GM19239 (cell line): ENCODE results near the gene FAM110A.
A peak's percentile ranks its signal among the peaks of the same experiment; 100 is the strongest.

ENCODE experiments used
- DNase-seq: peaks from one replicate; pipeline ENCODE4 v3.0.0; 2011; ENCODE audit warnings: low spot score; ENCODE audit not compliant: insufficient read length
- FAIRE-seq: peaks from 2 replicates; lab custom pipeline; 2011; peaks lifted over from hg19 to GRCh38; lab: Jason Lieb, UNC

FAM110A gene

DNA sequence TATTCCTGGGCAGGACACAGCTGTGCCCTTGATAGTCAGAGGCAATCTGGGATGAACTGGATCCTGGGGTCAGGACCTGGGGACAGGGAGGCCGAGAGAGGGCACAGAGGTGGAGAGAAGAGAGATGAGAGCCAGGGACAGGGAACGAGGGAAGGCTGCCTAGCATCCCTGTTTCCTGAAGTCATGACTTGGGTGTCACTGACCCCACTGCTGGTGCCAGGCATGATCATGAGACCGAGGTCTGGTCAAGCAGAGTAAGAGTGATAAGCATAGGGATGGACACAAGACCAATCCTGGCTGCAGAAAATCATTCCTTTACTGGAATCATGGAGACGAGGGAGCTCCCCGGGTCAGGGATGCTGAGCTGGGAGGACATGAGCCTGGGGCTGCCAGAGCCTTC, 36.1 kb downstream of the FAM110A start:
- no peak for FAIRE-seq
- no peak for DNase-seq

DNA sequence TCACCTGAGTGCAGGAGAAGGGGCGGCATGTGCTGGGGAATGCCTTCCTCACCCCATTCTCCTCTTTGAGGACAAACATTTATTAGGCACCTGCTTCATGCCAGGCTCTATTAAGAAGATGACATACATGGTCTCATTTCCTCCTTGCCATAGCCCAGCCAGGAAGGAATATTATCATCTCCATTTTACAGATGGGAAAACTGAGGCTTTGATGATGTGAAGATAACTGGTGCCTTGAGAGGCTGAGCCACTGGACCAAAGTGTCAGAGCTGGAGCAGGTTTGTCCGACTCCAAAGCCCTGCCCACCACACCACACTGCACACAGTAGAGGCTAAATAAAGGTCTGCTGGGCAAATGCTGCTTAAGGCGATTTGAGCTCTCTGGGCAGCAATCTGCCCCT, 37.2 kb downstream of the FAM110A start:
- FAIRE-seq (no peak), DNase-seq (no peak)

- DNase-seq (no peak), FAIRE-seq (no peak)
Observed at GRCh38 chr20:871436-871835, 37.9 kb downstream of the FAM110A start.

GRCh38 chr20:871948-872347, 38.4 kb downstream of the FAM110A start:
- DNase-seq (no peak), FAIRE-seq (no peak)

DNA sequence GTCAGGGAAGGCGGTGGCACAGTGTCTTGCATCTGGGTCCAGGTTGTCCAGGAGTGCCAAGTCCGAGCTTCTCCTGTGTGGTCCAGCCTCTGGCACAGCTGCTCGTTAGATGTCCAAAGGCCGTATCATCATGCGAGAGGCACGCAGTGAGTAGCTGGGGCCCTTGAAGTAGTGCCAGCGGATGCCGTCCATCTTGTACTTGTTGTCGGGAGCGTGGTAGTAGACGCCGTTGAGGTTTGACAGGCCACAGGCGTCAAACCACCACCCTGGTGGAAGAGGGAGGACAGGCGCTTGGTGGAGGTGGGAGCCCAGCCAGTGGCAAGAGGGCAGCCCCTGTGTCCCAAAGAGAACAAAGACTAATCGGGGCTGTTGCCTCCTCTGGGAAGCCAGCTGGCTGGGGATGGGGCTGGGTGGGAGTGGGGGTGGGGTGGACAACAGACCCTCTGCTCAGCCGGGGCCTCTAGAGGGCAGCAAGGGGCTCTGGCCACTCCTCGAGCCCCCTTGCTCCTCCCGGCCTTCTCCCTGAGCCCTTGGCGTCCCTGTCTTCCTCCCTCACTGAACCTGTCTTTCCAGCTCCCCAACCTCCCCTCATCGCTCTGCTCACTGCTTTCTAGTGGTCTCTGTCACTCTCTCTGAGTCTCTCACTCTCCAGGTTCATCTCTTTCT, 39.5 kb downstream of the FAM110A start:
- DNase-seq (no peak), FAIRE-seq (no peak)

DNA sequence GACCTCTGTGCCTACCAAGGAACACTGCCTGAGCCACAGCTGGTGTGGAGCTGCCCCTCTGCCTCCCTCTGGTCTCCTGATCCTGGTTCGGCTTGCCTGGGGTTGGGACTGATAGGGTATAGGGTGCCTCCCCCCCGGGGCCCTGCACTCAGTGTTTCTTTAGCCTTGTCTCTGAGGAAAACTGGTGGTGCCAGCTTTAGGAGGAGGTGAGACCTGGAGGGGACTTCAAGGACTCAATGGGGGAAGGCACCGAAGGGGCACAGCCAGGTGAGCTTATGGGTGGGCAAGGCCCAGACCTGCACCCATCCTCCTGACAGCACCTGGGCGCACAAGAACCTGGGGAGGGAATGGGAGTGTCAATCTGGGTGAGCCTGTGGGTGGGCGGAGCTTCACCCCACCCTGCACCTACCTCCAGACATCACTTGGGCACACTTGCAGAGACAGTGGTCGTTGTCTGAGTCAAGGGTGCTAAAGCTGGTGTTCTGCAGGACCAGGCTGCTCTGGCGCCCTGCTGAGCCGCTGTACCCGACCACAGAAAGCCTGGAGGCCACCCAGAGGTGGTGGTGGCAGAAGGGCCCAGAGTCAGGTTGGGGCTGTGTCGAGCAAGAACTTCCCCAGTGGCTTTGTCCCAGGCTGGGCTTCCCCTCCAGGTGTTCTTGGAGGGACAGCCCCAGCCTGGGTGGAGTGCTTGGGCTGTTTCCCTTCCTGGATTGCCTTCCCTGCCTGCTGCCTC, 40.5 kb downstream of the FAM110A start:
- DNase-seq, result no peak
- no peak for FAIRE-seq

DNA sequence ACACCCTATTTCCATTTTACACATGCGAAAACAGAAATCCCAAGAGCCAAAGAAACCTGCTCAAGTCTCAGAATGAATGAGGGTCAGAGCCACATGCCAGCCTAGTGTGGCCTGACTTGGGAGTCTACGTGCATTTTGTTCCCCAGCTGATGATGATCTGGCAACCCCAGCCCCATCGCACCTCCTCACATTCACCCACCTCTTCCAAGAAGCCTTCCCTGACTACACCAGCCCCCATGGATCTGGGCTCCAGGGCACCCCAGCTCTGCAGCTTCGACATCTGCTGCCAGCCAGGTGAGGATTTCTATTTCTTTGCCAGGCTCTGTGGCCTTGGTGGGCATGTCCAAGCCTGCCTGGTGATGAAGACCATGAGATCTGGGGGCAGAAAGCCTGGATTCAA, 41.6 kb downstream of the FAM110A start:
- DNase-seq (no peak), FAIRE-seq (no peak)

DNA sequence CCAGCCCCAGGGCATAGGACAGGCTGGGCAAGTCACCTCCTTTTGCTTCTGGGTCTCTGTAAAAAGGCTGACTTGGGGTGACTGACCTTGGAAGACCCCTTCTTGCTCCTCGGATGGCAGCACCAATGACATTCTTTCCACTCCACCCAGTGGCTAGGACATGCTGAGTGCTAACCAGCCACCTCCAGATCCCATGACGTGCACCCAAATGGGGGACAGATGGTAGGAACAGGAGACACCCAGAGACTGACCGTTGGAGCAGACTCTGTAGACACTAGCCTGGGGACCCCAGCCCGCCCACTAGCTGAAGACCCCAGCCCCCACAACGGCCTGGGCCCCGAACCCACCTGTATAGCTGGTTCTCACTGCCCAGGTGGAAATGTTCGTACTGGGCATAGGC, 44.3 kb downstream of the FAM110A start:
- DNase-seq (no peak), FAIRE-seq (no peak)

- DNase-seq, result peak; percentile 46
Observed at GRCh38 chr20:878511-879307, 45.2 kb downstream of the FAM110A start.

DNA sequence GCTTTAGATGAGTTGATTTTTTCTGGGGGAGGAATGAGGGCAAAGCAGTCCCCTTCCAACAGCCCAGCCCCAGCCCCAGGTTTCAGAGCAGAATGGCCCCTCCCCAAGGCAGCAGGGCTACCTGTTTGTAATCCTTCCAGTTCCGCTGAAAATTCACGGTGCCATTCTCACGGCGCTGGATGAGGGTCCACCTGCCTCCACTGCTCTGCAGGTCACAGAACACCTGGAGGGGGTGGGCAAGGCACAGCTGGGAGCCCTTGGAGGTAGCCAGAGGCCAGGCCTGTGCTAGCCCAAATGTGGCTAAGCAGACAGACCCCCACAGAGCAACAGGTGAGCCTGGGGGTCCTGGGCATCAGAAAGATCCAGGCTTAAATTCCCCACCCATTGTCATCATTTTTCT, 46.1 kb downstream of the FAM110A start:
- no peak for FAIRE-seq
- no peak for DNase-seq

More at GRCh38 chr20:878511-879307, 45.2 kb downstream of the FAM110A start:
- no peak for FAIRE-seq

DNA sequence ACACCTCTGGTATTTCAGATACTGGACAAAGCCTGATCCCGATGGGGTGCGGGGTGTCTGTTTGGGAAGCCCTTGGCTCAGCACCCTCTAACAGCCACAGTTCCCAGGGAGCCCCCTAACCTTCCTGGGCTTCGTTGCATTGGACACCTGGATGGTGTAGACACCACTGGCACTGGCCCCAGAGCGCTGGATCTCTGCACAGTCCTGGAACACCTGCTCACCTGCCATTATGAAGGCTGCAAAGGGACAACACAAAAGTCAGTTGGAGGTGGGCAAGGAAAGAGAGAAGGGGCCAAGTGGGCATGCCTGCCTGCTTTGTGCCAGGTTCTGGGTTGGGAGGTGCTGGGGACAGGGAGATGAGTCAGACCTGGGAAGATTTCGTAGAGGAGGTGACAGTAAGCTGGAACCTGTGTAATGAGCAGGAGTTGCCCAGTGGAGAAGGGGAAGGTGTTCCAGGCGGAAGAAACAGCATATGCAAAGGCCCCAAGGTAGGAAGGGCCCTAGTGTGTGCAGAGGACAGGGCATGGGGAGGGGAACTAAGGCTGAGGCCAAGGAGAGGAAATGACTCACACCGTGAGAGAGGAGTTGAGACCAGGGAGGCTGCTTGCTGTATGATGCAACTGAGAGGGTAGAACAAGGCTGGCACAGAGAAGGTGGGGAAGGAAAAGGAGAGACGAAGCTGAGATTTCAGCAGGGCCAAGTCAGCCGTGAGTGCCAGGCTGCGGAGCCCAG, 47.7 kb downstream of the FAM110A start:
- FAIRE-seq (no peak), DNase-seq (no peak)

GRCh38 chr20:881783-882144, 48.2 kb downstream of the FAM110A start:
- FAIRE-seq, result no peak
- DNase-seq, result no peak

DNA sequence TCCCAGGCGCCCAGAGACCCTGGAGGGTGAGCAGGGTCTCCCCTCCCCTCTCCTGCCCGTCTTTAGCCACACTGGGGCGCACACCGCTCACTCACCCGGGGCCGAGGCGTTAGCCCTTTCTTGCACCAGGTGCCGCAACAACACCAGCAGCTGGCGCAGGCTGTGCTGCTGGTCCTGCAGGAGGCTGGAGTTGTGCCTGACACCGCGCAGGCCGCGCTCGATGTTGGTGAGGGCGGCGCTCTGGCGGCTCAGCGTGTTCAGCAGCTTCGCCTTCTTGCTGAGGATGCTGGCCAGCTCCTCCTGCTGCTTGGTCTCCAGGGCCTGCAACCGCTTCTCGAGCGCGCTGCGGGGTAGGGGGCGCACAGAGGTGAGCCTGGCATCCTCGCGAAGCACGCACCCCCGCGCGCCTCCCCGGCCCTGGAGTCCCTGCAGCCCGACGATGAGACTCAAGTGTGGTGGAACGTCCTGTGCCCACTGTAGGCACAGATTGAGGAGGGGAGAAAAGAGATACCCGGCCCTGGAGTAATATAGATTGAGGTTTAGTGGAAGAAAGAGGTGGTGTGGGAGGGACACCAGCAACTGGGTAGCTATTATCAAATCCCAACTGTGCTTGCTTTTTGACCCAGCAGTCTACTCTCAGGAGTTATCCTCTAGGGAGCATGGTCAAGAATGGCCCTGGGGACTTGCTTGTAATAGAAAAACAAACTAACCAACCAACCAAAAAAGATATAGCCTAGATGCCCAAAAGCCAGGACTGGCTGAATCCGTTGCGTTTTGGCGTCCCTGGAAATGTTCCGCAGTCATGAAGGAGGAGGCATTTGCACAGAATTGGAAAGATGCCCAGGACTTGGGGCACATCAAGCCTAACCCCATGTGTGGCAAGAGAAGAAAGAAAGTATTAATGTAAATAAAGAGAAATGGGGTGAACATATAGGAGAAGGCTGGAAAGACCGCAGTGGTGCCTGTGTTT, 51.8 kb downstream of the FAM110A start:
- DNase-seq (no peak), FAIRE-seq (no peak)

DNA sequence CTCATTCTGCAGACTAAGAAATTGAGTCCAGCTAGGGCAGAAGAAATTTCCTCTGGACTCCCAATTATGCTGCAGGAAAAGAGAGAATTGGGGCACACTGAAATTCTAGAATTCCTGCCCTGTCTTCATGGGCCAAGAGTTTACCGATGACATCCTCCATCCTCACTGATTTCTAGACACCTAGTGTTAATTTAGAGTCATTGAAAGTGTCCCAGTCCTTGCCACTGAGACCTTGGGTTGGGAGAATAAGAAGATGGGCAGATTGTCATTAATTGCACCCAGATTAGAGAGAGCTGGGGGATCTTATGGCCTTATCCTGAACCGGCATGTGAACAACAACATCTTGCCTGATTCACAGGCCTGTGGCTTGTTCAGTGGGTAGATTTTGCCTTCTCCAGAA, 53.6 kb downstream of the FAM110A start:
- DNase-seq, result no peak
- FAIRE-seq, result no peak

GRCh38 chr20:888057-888456, 54.5 kb downstream of the FAM110A start:
- FAIRE-seq, result no peak

DNA sequence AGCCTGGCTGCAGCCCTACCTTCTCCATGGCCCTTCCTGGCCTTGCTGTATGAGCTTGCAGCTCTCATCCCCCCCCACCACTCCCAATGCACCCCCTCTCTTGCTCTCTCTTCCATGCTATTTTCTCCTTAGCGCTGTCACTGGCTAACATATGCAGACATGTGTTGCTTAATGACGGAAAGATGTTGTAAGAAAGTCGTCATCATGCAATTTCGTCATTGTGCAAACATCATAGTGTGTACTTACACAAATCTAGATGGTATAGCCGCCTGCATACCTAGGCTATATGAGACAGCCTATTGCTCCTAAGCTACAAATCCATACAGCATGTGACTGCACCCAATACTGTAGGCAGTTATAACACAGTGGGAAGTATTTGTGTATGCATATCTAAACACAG, 55.6 kb downstream of the FAM110A start:
- FAIRE-seq (no peak), DNase-seq (no peak)

More at GRCh38 chr20:888057-888456, 54.5 kb downstream of the FAM110A start:
- no peak for DNase-seq

DNA sequence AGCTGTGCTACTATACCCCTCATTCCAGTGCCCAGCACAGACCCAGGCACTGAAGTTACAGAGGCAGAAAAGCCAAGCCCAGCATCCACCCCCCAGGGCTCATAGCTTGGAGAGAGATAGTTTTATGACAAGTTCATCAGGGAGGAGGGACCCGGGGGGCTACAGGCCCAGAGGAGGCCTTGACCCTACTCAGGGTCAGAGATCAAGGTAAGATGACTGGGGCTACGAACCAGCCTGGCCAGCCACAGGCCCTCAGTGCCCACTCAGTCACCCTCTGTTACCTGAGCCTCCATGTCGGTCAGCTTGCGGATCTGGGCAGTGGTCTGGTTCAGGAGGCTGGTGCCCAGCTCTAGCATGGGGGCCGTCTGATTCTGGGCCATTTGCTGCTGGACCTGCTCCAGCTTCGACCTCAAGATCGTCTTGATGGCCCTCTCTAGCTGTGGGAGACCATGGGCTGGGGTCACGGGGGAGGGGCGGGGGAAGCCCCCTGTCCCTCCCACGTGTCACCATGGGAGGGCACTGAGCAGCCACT, 56.5 kb downstream of the FAM110A start:
- FAIRE-seq (no peak), DNase-seq (no peak)

GRCh38 chr20:890666-891057, 57.1 kb downstream of the FAM110A start:
- FAIRE-seq (no peak), DNase-seq (no peak)

DNA sequence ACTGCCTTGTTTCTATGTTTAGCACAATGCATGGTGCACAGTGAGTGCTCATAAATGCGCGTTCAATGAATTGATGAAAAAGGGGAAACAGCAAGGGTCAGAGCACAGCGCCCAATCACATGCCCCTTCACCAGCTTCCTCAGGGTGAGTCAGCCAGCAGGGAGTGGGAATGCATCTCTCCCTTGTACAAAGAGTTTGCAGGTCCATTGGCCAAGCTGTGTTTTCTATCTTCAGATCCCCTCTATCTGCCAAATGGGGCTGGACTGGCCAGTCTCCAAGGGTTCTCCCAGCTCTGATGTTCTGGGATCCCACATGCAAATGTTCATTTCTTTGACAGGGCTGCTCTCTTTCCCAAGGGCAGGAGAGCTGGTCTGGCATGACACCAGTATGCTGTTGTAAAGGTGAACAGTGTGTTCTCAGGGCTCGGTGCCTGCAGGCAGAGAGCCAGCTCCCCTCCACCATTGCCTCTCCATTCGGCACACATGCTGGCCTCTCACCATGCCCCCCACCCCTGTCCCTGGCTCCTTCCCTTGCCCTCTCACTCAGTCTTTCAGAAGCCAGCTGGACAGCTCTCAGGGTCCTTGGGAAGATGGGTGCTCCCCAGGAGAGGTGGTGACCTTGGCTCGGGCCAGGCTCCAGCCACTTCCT, 57.7 kb downstream of the FAM110A start:
- no peak for DNase-seq
- no peak for FAIRE-seq
